ENCODE results near the gene CEP83.

GRCh38 chr12:94374124-94374523 lies 85.5 kb downstream of the CEP83 start:
- TF ChIP-seq CTCF (IDR thresholded peaks at IDR 0.05) = no peak
- TF ChIP-seq POLR2AphosphoS5 (IDR thresholded peaks at IDR 0.05) = no peak
- no peak for TF ChIP-seq POLR2A (IDR thresholded peaks at IDR 0.05; ENCODE audit: low read depth)
